Measurements from ENCODE around the gene CNOT6. TPM values are rescaled to one million over a fixed set of nuclear protein-coding genes. Genes with fewer than 3 reads are reported as not detected.

CNOT6 gene
- total RNA-seq, 1 experiment from 2014 or later = 10.6 TPM

DNA sequence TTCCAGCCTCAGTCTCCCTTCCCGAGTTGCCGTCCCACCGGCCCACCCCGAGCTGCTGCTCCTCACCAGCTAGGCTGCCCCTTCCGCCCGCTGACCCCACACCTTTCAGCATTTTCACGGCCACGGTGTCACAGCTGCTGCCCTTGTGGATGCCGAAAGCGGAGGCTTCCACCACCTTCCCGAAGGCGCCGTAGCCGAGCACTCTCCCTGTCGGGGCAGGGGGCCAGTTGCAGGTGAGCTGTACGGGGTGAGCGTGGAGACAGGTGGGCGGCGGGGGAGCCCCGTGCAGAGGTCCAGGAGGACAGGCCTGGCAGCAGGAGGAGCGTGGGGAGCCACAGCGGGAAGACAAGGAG lies 125.4 kb downstream of the CNOT6 start:
- no peak for DNase-seq
- POLR2A ChIA-PET (ENCODE audit: unreplicated experiment) = no interaction called here
- Histone ChIP-seq H2AFZ (ENCODE audit: low read length) (no peak overlapping the region), H3K4me1 (ENCODE audit: insufficient read depth, low read length) (no peaks in the 10 kb centered on the region), H4K20me1 (ENCODE audit: low read length) (no peaks in the 10 kb centered on the region), H3K4me2 (ENCODE audit: low read length) (no peak overlapping the region), H3K36me3 (ENCODE audit: low read depth, low read length) (no peaks in the 10 kb centered on the region), H3K9me2 (replicated peaks; ENCODE audit: low read length) (no peaks in the 10 kb centered on the region), H3K79me2 (ENCODE audit: low read length) (no peaks in the 10 kb centered on the region), H3F3A (ENCODE audit: low read length, unreplicated experiment) (no peaks in the 10 kb centered on the region), H3K27me3 (ENCODE audit: low read length) (peaks cover 32% of the 10 kb centered on the region), H3K4me3 (ENCODE audit: low read length) (no peak overlapping the region), H3K9me3 (ENCODE audit: low read length) (no peaks in the 10 kb centered on the region), H3K27ac (ENCODE audit: low read length) (no peak overlapping the region), H3K9ac (ENCODE audit: low read length) (no peak overlapping the region)
- CTCF ChIA-PET = no interaction called here
- BruUV-seq (replicated peaks) = no TSS peak
- intact Hi-C loops (cut with micrococcal nuclease) = no loop called here
- no peak for ATAC-seq
- no peak for TF ChIP-seq CTCF (conservative IDR thresholded peaks at IDR 0.05; ENCODE audit: low read depth, low read length)
- no peak for TF ChIP-seq EZH2 (IDR thresholded peaks at IDR 0.05; ENCODE audit: low read length, unreplicated experiment)
- TF ChIP-seq EZH2phosphoT487 (IDR thresholded peaks at IDR 0.05; ENCODE audit: borderline replicate concordance, low read length) = no peak; the same call in 1 of the 2 replicates

DNA sequence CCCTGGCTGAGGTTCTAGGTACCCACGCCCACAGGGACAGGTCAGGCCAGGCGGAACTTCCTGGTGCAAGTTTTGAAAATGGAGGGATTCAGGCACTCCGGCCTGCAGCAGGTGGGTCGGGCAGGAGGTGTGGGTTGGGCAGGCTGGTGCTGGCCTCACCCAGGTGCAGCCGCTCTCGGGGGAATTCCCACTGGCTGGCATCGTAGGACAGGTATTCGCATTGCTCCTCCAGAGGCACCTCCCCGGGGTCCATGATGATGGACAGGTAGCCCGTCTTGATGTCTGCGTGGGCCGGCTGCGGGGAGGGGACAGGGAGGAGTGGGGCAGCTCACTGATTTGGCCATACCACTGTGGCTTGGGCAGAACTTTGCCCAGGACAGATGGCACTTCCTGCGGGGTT lies 125.8 kb downstream of the CNOT6 start:
- ChIA-PET POLR2A (ENCODE audit: unreplicated experiment) (no interaction called here), CTCF (no interaction called here)
- Histone ChIP-seq H3K4me2 (ENCODE audit: low read length) (no peak overlapping the region), H3F3A (ENCODE audit: low read length, unreplicated experiment) (no peaks in the 10 kb centered on the region), H3K4me1 (ENCODE audit: insufficient read depth, low read length) (no peaks in the 10 kb centered on the region), H3K9me3 (ENCODE audit: low read length) (no peaks in the 10 kb centered on the region), H3K27ac (ENCODE audit: low read length) (no peak overlapping the region), H3K27me3 (ENCODE audit: low read length) (peaks cover 32% of the 10 kb centered on the region), H3K36me3 (ENCODE audit: low read depth, low read length) (no peaks in the 10 kb centered on the region), H2AFZ (ENCODE audit: low read length) (no peak overlapping the region), H3K79me2 (ENCODE audit: low read length) (no peaks in the 10 kb centered on the region), H3K9ac (ENCODE audit: low read length) (no peak overlapping the region), H3K4me3 (ENCODE audit: low read length) (no peak overlapping the region), H3K9me2 (replicated peaks; ENCODE audit: low read length) (no peaks in the 10 kb centered on the region), H4K20me1 (ENCODE audit: low read length) (no peaks in the 10 kb centered on the region)
- ATAC-seq (no peak; the same call in 1 of the 2 replicates), DNase-seq (no peak)
- BruUV-seq (replicated peaks) = no TSS peak
- TF ChIP-seq CTCF (conservative IDR thresholded peaks at IDR 0.05; ENCODE audit: low read depth, low read length) = no peak
- TF ChIP-seq EZH2 (IDR thresholded peaks at IDR 0.05; ENCODE audit: low read length, unreplicated experiment) = peak; percentile 38
- peak; percentile 16; the same call in 1 of the 2 replicates for TF ChIP-seq EZH2phosphoT487 (IDR thresholded peaks at IDR 0.05; ENCODE audit: borderline replicate concordance, low read length)
- intact Hi-C loops (cut with micrococcal nuclease) = no loop called here

GRCh38 chr5:180621311-180621710 lies 127.1 kb downstream of the CNOT6 start:
- Histone ChIP-seq H3K4me1 (ENCODE audit: insufficient read depth, low read length) (no peaks in the 10 kb centered on the region), H3K36me3 (ENCODE audit: low read depth, low read length) (no peaks in the 10 kb centered on the region), H3K9me2 (replicated peaks; ENCODE audit: low read length) (no peaks in the 10 kb centered on the region), H3K4me3 (ENCODE audit: low read length) (no peak overlapping the region), H3K27ac (ENCODE audit: low read length) (no peak overlapping the region), H2AFZ (ENCODE audit: low read length) (no peak overlapping the region), H3K4me2 (ENCODE audit: low read length) (no peak overlapping the region), H3K79me2 (ENCODE audit: low read length) (no peaks in the 10 kb centered on the region), H3F3A (ENCODE audit: low read length, unreplicated experiment) (no peaks in the 10 kb centered on the region), H3K27me3 (ENCODE audit: low read length) (peaks cover 30% of the 10 kb centered on the region), H3K9ac (ENCODE audit: low read length) (no peak overlapping the region), H3K9me3 (ENCODE audit: low read length) (no peaks in the 10 kb centered on the region), H4K20me1 (ENCODE audit: low read length) (no peaks in the 10 kb centered on the region)
- ATAC-seq (no peak), DNase-seq (no peak)
- POLR2A ChIA-PET (ENCODE audit: unreplicated experiment) = no interaction called here
- BruUV-seq (replicated peaks) = no TSS peak
- CTCF ChIA-PET = no interaction called here
- TF ChIP-seq CTCF (conservative IDR thresholded peaks at IDR 0.05; ENCODE audit: low read depth, low read length) = no peak
- no peak for TF ChIP-seq EZH2 (IDR thresholded peaks at IDR 0.05; ENCODE audit: low read length, unreplicated experiment)
- no peak for TF ChIP-seq EZH2phosphoT487 (IDR thresholded peaks at IDR 0.05; ENCODE audit: borderline replicate concordance, low read length)
- intact Hi-C loops (cut with micrococcal nuclease) = no loop called here

All from PC-3 (cell line).